Lung microvascular endothelial cell (primary cell): Measurements from ENCODE around the gene MOXD1. TPM values are rescaled to one million over a fixed set of nuclear protein-coding genes. Genes with fewer than 3 reads are reported as not detected.
A peak's percentile ranks its signal among the peaks of the same experiment; 100 is the strongest.

Source experiments
- DNase-seq, 2 donors: peaks; one replicate each; pipeline versions ENCODE4 v3.0.0 to v3.0.0-alpha.2; 2010; ENCODE audit warnings: low read depth in 2 of 2
- total RNA-seq: library from RNA; depleted of rRNA; stranded (reverse); fragments of >200 nt; gene quantifications from 2 replicates; pipeline ENCODE4 v1.2.1, GENCODE V29; 2014

Gene MOXD1
- total RNA-seq, 1 donor from 2014 or later, result under 0.01 TPM

- DNase-seq, result no peak
Observed at GRCh38 chr6:132399376-132400074, 1.8 kb downstream of the MOXD1 start.

GRCh38 chr6:132395015-132395597 lies 6.2 kb downstream of the MOXD1 start:
- no peak for DNase-seq

GRCh38 chr6:132392792-132393191 lies 8.5 kb downstream of the MOXD1 start:
- peak; percentile 40 to 42 for DNase-seq

DNA sequence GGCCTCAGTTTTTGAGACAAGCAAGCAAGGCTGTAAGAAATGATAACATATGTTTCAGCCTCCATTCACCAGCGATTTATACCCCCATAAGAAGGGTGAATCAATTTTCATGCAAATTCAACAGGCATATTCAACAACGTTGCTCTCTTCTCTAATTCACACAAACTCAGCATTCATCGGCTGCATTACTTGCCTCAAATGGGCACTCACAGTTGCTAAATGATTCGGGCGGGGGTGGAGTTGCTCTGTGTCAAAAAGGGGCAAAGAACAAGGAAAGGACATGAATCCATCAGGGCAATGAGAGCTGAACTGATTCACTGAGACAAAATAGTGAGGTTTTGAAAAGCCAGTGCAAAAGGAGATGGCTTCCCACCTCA lies 9.0 kb downstream of the MOXD1 start:
- DNase-seq, result no peak

- DNase-seq, result peak in 1 of 2 donors; percentile 55
Observed at GRCh38 chr6:132391391-132392269, 9.6 kb downstream of the MOXD1 start.

DNA sequence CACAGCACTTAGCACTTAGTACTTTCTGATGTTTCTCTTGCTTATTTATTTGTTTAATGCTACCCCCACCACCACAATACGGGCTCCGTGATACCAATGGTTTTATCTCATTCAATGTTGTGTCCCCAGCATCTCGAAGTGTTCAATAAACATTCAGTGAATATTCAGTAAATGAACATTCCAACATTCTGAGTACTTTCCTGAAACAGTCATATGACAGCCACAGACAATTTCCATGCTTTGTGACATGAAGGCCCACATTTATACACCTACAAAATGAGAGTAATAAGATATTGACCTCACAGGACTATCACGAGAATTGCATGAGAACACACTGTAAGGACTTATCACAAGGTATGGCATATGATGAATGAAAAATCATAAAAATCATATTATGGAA lies 10.8 kb downstream of the MOXD1 start:
- DNase-seq, result peak in 1 of 2 donors; percentile 19

DNA sequence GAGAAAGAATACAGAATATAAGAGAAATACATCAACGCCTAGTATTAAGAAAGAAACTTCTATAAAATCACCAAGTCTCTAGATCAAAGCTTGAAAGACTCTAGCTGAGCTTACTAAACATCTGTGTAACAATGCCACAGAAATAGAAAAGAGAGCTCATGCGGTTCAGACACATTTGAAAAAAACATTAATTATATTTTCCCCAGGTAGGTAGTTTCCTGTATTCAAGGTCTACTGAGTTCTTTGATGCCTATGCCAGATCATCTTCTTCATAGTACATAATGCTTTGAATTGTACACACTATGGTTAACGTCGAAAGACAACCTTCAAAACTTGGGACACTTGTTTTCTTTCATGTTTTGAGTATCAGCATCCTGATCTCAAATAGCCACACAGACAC lies 11.3 kb downstream of the MOXD1 start:
- no peak for DNase-seq

- no peak for DNase-seq
Observed at GRCh38 chr6:132388291-132388690, 13.0 kb downstream of the MOXD1 start.

DNA sequence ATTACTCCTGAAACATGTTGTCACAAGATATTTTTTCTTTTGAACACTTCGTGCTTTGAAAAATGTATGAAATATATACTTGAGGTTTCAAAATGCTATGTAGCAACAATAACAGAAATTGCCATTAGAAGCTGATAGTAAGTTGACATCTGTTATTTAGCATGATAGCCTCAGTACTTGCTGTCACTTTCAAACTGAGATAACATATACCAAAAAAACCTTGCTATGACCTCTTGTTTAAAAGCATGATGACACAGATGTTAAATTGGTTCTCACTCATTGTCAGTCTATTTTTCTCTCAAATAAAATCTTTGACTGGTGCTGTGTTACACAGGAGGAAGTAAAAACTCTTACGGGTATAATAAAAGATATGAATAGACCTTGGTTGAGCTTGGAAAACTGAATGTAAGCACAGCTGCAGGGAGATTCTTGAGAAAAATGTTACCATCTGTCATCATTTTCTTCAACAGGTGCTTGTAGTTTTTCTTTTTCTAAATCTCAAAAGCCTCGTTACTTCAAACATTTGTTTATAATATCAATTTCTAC lies 18.6 kb downstream of the MOXD1 start:
- no peak for DNase-seq

DNA sequence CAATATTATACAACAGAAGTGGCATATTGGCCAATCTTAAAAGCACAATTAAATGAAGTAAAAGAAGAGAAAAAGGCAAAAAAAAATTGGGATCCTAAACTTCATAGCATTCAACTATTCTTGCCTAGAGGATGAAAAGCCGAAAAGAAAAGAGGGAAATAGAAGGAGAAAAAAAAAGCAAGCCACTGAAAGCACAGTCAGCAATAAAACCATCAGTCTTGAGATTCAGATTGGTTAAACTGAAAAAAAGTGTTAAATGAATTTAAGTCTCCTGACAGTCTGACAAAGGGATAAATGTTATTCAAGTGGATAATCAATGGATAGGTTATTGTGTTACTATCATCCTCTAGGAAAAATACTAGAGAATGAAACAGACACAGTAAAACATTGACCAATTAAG lies 19.9 kb downstream of the MOXD1 start:
- no peak for DNase-seq

DNA sequence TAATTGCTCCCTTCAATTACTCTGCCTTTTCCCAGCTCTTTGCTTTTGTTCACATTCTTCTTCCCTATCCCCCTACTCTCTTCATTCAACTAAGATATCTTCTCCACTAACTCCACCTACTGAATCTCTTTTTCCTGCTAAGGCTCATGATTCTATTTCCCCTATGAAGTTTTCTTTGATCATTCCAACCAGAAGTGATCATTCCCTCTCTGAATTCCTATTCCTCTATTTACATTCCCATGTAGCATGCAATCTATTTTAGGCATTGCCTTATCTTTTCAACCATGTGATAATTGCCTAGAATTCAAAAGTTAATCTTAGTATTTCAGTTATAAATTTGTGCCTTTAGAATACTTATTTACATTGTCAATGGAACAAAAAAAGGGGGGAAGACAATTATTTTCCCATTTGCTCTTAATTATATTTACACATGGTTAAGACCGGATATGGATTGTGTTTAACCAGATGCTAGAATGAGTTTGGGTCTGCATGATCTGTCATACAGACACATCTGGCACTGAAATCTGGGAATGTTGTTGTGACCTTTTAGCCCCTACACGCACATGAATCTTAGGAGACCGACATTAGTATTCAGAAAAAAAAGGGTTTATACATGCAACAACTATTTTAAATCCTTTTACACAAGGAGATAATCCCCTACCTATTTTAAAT lies 20.8 kb downstream of the MOXD1 start:
- DNase-seq, result peak in 1 of 2 donors; percentile 19

GRCh38 chr6:132369526-132369925 lies 31.7 kb downstream of the MOXD1 start:
- peak in 1 of 2 donors; percentile 64 for DNase-seq

DNA sequence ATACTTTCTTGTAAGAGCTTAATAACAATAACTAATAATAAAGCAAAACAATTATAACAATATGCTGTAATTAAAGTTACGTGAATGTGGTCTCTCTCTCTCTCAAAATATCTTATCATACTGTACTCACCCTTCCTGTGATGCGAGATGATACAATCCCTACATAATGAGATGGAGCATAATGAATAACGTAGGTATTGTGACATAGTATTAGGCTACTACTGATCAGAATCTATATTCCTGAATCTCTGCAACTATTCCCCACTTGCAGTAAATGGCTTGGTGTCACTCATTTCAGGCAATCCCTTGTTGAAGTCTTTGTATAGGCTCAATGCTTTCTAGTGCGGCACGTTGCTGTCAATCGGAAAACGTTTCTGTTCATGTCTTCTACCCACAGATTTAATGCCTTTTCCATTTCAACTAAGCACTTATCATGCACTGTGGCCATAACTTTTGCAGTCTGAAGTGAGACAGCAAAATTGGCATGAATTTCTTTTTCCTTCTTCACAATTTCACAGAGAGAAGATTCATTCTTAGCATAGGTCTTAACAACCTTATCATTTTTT lies 32.3 kb downstream of the MOXD1 start:
- no peak for DNase-seq

GRCh38 chr6:132365281-132365907 lies 35.9 kb downstream of the MOXD1 start:
- no peak for DNase-seq

GRCh38 chr6:132364306-132365074 lies 36.8 kb downstream of the MOXD1 start:
- no peak for DNase-seq

- peak in 1 of 2 donors; percentile 63 for DNase-seq
Observed at GRCh38 chr6:132362442-132363185, 38.7 kb downstream of the MOXD1 start.

DNA sequence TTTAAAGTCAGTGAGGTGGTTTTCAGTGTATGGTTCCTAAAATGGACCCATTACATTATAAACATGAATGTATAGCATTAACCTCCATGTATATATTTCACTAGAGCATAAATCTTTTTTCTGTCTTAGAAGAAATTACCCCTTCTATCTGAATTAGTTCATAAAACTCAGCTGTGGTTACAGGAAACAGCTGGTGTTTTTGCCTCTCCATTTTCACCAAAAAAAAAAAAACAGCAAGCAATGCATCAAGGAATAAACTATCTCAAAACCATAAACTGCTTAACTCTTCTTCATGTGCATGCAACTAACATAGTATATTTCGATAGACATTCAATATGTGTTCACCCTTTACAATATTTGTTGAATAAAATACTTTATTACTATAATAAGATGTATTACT lies 40.2 kb downstream of the MOXD1 start:
- DNase-seq, result peak in 1 of 2 donors; percentile 28

- DNase-seq, result no peak
Observed at GRCh38 chr6:132359886-132360285, 41.4 kb downstream of the MOXD1 start.

- peak; percentile 61 to 72 for DNase-seq
Observed at GRCh38 chr6:132357120-132357519, 44.2 kb downstream of the MOXD1 start.
